Measurements from ENCODE around the gene EPN1. TPM values are rescaled to one million over a fixed set of nuclear protein-coding genes. Genes with fewer than 3 reads are reported as not detected.

The EPN1 gene
- 79.8 and 91.3 TPM in 2 replicates for total RNA-seq (2014; rRNA removed; shearing (Covaris generic))

DNA sequence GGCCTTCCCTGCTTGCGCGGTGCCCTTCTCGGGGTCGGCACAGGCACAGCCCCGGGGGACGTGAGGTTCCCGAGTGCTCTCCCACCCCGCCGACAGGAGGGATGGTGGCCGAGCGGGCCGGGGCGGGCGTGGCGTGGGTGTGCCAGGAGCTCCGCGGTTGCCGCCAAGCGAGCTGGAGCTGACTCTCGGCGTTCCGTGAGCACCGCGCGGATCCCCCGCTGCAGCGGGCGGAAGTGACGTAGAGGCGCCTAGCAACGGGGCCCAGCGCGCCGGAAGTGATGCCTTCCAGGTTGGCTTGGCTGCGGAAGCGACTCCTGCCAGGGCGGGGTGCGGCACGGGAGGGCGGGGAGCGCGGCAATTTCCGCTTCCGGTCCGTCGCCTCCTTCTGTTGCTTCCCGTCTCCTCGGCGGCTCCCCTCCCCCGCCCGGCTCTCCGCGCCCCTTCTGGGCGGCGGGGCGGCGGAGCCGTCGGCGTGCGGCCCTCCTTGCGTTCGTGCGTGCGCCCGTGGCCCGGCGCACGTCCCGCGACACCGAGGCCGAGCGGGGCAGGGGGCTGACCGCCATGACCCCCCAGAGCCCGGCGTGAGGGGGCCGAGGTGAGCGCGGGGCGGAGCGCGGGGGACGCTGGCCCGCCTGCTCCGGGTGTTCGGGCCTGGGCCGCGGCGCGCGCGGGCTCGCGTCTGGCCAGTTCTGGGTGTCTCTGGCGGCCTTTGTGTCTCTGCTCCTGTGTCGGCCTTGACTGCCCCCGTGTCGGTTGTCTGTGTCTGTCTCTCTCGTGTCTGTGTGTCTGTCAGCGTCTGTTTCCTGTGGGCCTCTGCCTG, at the start of gene EPN1:
Gene EPN1, plus strand, starts transcription at position 386 of the 820 bp plus-strand sequence. CDS start 3,402 bp downstream, outside the sequence.

DNA sequence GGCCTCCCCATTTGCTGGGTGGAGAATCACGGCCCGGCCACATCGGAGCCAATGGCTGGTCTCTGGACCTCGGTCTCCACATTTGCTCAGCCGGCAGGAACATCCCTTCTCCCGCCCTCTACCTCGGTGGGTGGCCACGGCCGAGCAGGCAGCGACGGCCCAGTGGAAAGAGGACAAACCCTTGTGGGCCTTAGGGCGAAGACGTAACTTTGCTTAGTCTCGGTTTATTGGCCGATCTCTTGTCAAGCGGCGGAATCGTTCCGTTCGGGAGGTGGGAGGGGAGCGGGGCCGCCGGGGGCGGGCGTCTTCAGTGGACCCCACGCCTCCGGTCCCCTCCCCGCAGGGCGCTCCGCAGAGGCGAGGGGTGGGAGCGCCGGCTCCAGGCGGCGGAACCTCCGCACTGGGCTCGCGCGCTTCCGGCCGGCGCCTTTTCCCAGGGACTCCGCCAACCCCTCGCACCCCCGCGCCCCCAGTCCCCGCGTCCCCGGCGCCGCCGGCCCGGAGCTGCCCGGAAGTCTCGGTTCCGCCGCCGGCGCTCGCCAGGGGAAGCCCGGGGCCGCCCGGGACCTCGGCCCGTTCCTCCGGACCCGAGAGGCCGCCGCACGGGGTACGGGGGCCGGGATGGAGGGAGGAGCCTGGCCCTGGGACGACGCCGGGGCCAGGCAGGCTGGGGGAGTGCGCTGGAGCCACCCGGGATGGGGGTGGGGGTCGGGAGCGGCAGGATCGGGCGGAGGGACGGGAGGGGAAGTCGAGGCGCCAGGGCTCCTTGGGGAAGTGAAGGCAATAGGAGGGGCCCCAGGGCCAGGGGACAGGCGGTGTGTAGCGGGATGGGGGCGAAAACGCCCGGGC, 34.2 kb upstream of the EPN1 start, which contains the start of gene ZNF580:
Gene ZNF580, plus strand, starts transcription at position 426 of the 849 bp plus-strand sequence. CDS start 1,507 bp downstream, outside the sequence.

GRCh38 chr19:55643003-55643886, 31.8 kb upstream of the EPN1 start, which contains the start of gene ZNF581:
Gene ZNF581, plus strand, starts transcription at chr19:55643649. Its CDS starts 923 bp downstream, at chr19:55644572.

GRCh38 chr19:55647732-55648584, 27.1 kb upstream of the EPN1 start, which contains the start of gene CCDC106:
Gene CCDC106, plus strand, starts transcription at chr19:55648212. Its CDS starts 835 bp downstream, at chr19:55649047.

DNA sequence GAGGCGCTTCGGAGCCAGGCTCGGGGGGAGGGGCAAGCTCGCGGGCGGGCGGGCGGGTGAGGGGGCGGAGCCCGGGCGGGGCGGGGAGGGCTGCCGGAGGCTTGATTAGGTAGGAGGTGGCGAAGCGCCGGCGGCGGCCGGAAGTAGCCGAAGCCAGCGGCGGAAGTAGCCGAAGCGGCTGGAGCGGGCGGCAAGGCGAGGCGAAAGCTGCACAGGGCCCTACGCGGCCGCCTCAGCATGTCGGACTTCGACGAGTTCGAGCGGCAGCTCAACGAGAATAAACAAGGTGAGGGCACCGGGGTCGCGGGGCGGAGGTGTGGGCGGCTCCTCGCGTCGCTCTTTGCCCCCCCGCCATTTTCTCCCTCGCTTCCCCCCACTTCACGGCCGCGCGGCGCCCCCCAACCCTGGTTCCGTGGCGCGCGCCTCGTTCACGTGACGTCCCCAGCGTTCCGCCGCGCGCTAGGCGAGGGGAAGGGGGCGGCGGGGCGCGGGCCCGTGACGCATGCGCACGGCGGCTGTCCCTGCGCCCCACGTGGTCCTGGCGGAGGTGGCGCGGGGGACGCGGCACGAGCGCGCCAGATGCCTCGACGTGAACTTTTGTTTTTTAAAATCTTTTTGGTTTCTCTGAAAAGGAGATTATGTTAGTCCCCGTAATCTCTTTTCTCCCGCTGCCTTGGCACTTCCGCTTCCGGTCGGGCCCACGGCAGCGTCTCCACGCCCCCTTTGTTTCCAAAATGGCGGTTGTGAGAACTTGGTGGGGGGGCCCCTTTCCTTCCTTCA, 20.0 kb upstream of the EPN1 start, which contains the start of gene U2AF2:
Gene U2AF2, plus strand, starts transcription at position 168 of the 780 bp plus-strand sequence. Its CDS starts 70 bp downstream, at position 238.

GRCh38 chr19:55738302-55738701, 63.3 kb downstream of the EPN1 start, which contains the start of gene NLRP9:
Gene NLRP9, minus strand, starts transcription at chr19:55738402. Its CDS starts 28 bp downstream, at chr19:55738374.

DNA sequence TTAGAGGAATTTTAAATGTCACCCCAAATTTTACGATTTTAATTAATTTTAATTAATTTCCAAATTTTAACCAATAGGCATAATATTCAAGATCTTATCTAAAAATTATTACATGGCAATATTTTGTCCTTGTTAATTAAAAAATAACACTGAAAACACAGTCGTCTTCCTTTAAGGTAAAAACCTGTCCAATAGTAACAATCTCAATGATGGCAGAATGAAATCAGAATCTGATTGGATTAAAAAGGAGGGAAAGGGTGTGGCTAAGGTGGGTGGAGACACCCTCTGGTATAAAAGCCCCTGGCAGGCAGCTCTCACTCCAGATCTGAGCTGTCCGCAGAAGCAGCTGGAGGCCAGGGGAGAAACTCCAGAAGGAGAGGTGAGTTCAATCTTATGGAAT, 83.8 kb downstream of the EPN1 start, which contains the start of gene RFPL4A:
Gene RFPL4A, plus strand, starts transcription at position 301 of the 400 bp plus-strand sequence. CDS start 2,704 bp downstream, outside the sequence.

Small RNAs within 50 kb of the gene (small RNA-seq; reads per million reads assigned to genes)
- gene AC010525.2: not detected

Other genes starting within 250 kb of the EPN1 start
- gene SHISA7, start 231.9 kb upstream of the EPN1 start, total RNA-seq (2014; rRNA removed; shearing (Covaris generic)): 0.03 TPM in 1 of 2 replicates, not detected in the other
- 54.6 and 60.8 TPM in 2 replicates for gene ISOC2, start 213.6 kb upstream of the EPN1 start, total RNA-seq (2014; rRNA removed; shearing (Covaris generic))
- not detected in 2 replicates for gene C19orf85, start 210.5 kb upstream of the EPN1 start, total RNA-seq (2014; rRNA removed; shearing (Covaris generic))
- 6.7 and 6.9 TPM in 2 replicates for gene ZNF628, start 198.6 kb upstream of the EPN1 start, total RNA-seq (2014; rRNA removed; shearing (Covaris generic))
- gene NAT14, start 190.0 kb upstream of the EPN1 start, total RNA-seq (2014; rRNA removed; shearing (Covaris generic)): 39.9 and 45.6 TPM in 2 replicates
- 0.53 and 0.93 TPM in 2 replicates for gene SSC5D, start 186.8 kb upstream of the EPN1 start, total RNA-seq (2014; rRNA removed; shearing (Covaris generic))
- not detected in 2 replicates for gene SBK2, start 138.1 kb upstream of the EPN1 start, total RNA-seq (2014; rRNA removed; shearing (Covaris generic))
- 0.11 TPM in 1 of 2 replicates, not detected in the other for gene SBK3, start 129.7 kb upstream of the EPN1 start, total RNA-seq (2014; rRNA removed; shearing (Covaris generic))
- 5.2 and 5.4 TPM in 2 replicates for gene ZNF579, start 94.4 kb upstream of the EPN1 start, total RNA-seq (2014; rRNA removed; shearing (Covaris generic))
- gene FIZ1, start 75.7 kb upstream of the EPN1 start, total RNA-seq (2014; rRNA removed; shearing (Covaris generic)): 9.3 and 10.3 TPM in 2 replicates
- gene ZNF524, start 74.9 kb upstream of the EPN1 start, total RNA-seq (2014; rRNA removed; shearing (Covaris generic)): 8.6 and 12.3 TPM in 2 replicates
- gene ZNF865, start 69.6 kb upstream of the EPN1 start, total RNA-seq (2014; rRNA removed; shearing (Covaris generic)): 2.7 and 3.7 TPM in 2 replicates
- gene ZNF784, start 50.7 kb upstream of the EPN1 start, total RNA-seq (2014; rRNA removed; shearing (Covaris generic)): 5.2 and 6.1 TPM in 2 replicates
- 15.3 and 22.6 TPM in 2 replicates for gene ZNF580, start 34.2 kb upstream of the EPN1 start, total RNA-seq (2014; rRNA removed; shearing (Covaris generic))
- 28.6 and 29.3 TPM in 2 replicates for gene ZNF581, start 31.6 kb upstream of the EPN1 start, total RNA-seq (2014; rRNA removed; shearing (Covaris generic))
- gene CCDC106, start 27.0 kb upstream of the EPN1 start, total RNA-seq (2014; rRNA removed; shearing (Covaris generic)): 26.5 and 33.1 TPM in 2 replicates
- gene U2AF2, start 20.2 kb upstream of the EPN1 start, total RNA-seq (2014; rRNA removed; shearing (Covaris generic)): 291 and 325 TPM in 2 replicates
- not detected in 2 replicates for gene NLRP9, start 63.2 kb downstream of the EPN1 start, total RNA-seq (2014; rRNA removed; shearing (Covaris generic))
- gene RFPL4A, start 83.9 kb downstream of the EPN1 start, total RNA-seq (2014; rRNA removed; shearing (Covaris generic)): 1.0 and 2.7 TPM in 2 replicates
- gene RFPL4AL1, start 93.9 kb downstream of the EPN1 start, total RNA-seq (2014; rRNA removed; shearing (Covaris generic)): 0.37 TPM in 1 of 2 replicates, not detected in the other
- gene NLRP11, start 156.8 kb downstream of the EPN1 start, total RNA-seq (2014; rRNA removed; shearing (Covaris generic)): 0.75 and 1.3 TPM in 2 replicates
- 0.11 TPM in 1 of 2 replicates, not detected in the other for gene NLRP4, start 161.3 kb downstream of the EPN1 start, total RNA-seq (2014; rRNA removed; shearing (Covaris generic))